HG03457 (cell line): ENCODE data around the gene ARHGEF7.
A peak's percentile ranks its signal among the peaks of the same experiment; 100 is the strongest.

ENCODE experiments used
- ATAC-seq: cut with Tn5 transposase; IDR thresholded peaks from one replicate; pipeline ENCODE4 v1.9.1; 2021; ENCODE audit warnings: moderate number of reproducible peaks; ENCODE audit not compliant: unreplicated experiment

The ARHGEF7 gene

GRCh38 chr13:111099290-111099689 lies 15.8 kb upstream of the ARHGEF7 start:
- ATAC-seq: no peak

GRCh38 chr13:111110054-111110453 lies 5.1 kb upstream of the ARHGEF7 start:
- no peak for ATAC-seq

GRCh38 chr13:111111376-111111937 lies 3.7 kb upstream of the ARHGEF7 start:
- ATAC-seq: no peak

- no peak for ATAC-seq
Observed at GRCh38 chr13:111112196-111112595, 2.9 kb upstream of the ARHGEF7 start.

- no peak for ATAC-seq
Observed at GRCh38 chr13:111114362-111115060, 599 bp upstream of the ARHGEF7 start.

GRCh38 chr13:111115965-111116521 lies 933 bp downstream of the ARHGEF7 start:
- no peak for ATAC-seq

- ATAC-seq: no peak
Observed at GRCh38 chr13:111116856-111117255, 1.7 kb downstream of the ARHGEF7 start.

- no peak for ATAC-seq
Observed at GRCh38 chr13:111117289-111117688, 2.2 kb downstream of the ARHGEF7 start.

- no peak for ATAC-seq
Observed at GRCh38 chr13:111117961-111118360, 2.9 kb downstream of the ARHGEF7 start.

GRCh38 chr13:111118898-111119607 lies 3.9 kb downstream of the ARHGEF7 start:
- no peak for ATAC-seq

- ATAC-seq: no peak
Observed at GRCh38 chr13:111119966-111120365, 4.9 kb downstream of the ARHGEF7 start.

GRCh38 chr13:111120422-111120821 lies 5.3 kb downstream of the ARHGEF7 start:
- no peak for ATAC-seq

GRCh38 chr13:111120913-111121312 lies 5.8 kb downstream of the ARHGEF7 start:
- ATAC-seq: no peak

- no peak for ATAC-seq
Observed at GRCh38 chr13:111121506-111121905, 6.4 kb downstream of the ARHGEF7 start.

GRCh38 chr13:111122056-111122455 lies 6.9 kb downstream of the ARHGEF7 start:
- ATAC-seq: no peak

- ATAC-seq: no peak
Observed at GRCh38 chr13:111122631-111123030, 7.5 kb downstream of the ARHGEF7 start.

- no peak for ATAC-seq
Observed at GRCh38 chr13:111123221-111123620, 8.1 kb downstream of the ARHGEF7 start.

GRCh38 chr13:111123649-111124048 lies 8.5 kb downstream of the ARHGEF7 start:
- ATAC-seq: no peak

GRCh38 chr13:111126509-111126908 lies 11.4 kb downstream of the ARHGEF7 start:
- no peak for ATAC-seq

- peak; percentile 96 for ATAC-seq
Observed at GRCh38 chr13:111129465-111130115, 14.5 kb downstream of the ARHGEF7 start.

- ATAC-seq: no peak
Observed at GRCh38 chr13:111130116-111130508, 15.0 kb downstream of the ARHGEF7 start.
